Suprapubic skin (tissue), 4 donors: ENCODE data around the gene HELT. TPM values are rescaled to one million over a fixed set of nuclear protein-coding genes. Genes with fewer than 3 reads are reported as not detected.
"Not testable (repeated sequence)": the region's sequence is repeated elsewhere in the genome, so short reads cannot be mapped to it uniquely, and the experiment has no call there.

ENCODE experiments used
- DNase-seq, 2 donors: peaks; one replicate each; pipeline ENCODE4 v3.0.0-alpha.2; 2019; ENCODE audit warnings: low spot score in 2 of 2
- H3K27ac ChIP-seq: fragments of 200-600 bp; sonication (generic); one replicate; pipeline ENCODE4 v1.5.1; 2019
- H3K27me3 ChIP-seq: fragments of 200-600 bp; sonication (generic); one replicate; pipeline ENCODE4 v1.5.1; 2019
- H3K36me3 ChIP-seq: fragments of 200-600 bp; sonication (generic); one replicate; pipeline ENCODE4 v1.5.1; 2019
- H3K4me1 ChIP-seq: fragments of 200-600 bp; sonication (generic); one replicate; pipeline ENCODE4 v1.5.1; 2019
- H3K4me3 ChIP-seq: fragments of 200-600 bp; sonication (generic); one replicate; pipeline ENCODE4 v1.5.1; 2019; ENCODE audit warnings: mild to moderate bottlenecking
- H3K9me3 ChIP-seq: fragments of 200-600 bp; sonication (generic); one replicate; pipeline ENCODE4 v1.5.1; 2019
- EP300 ChIP-seq: sonication (generic); formaldehyde crosslinking; IDR thresholded peaks from one replicate; pipeline ENCODE4 v1.6.1; 2017; ENCODE audit warnings: antibody characterized with exemption
- POLR2A ChIP-seq, 2 donors: fragments of 450-650 bp; IDR thresholded peaks; one replicate each; pipeline ENCODE4 v1.6.1; 2017; ENCODE audit warnings: antibody characterized with exemption in 2 of 2, mild to moderate bottlenecking in 2 of 2, moderate library complexity in 2 of 2
- POLR2AphosphoS5 ChIP-seq, 3 donors: sonication (generic); formaldehyde crosslinking; IDR thresholded peaks; one replicate each; pipeline ENCODE4 v1.6.1; 2017; ENCODE audit warnings: antibody characterized with exemption in 3 of 3
- WGBS: methylation state at CpG from one replicate; pipeline ENCODE4 v1.1.5; 2018; 5-methylcytosine and 5-hydroxymethylcytosine counted together
- total RNA-seq, 4 donors: library from RNA; depleted of rRNA; stranded (reverse); fragments of >200 nt; gene quantifications; one replicate each; pipeline ENCODE4 v1.1.0, GENCODE V29; 2016
- TF ChIP-seq, protein P1 (sequence below), 2 donors: fragments of 200-600 bp in 1 of 2; fragments of 450-650 bp in 1 of 2; sonication (generic) in 1 of 2; IDR thresholded peaks; one replicate each; pipeline ENCODE4 v1.5.1; 2016 to 2019; ENCODE audit warnings: antibody characterized with exemption in 2 of 2, mild to moderate bottlenecking in 1 of 2, moderate library complexity in 1 of 2

HELT gene
- total RNA-seq, 4 donors from 2014 or later, result 0.53 to 1.5 (median 1.2) TPM

DNA sequence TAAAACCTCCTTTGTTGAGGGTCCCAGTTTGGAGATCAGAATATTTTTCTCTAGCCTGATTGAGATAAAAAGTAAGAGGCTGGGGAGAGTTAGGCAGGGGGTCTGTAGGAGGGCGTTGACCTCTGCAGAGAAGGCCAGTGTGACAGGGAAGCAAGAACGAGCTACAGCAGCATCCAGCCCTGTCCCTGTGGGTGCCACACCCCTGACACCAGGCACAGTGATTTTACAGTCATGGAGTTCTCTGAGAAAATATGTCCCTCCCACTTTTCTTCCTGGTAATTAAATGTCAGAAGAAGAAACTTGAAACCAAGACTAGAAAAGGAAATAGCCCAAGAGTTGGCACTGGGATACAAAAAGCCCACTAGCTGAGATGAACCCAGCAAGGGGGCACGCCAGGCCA, 25.0 kb upstream of the HELT start:
- Histone ChIP-seq H3K27me3 (peaks cover 8% of the 10 kb centered on the region), H3K27ac (no peak overlapping the region), H3K36me3 (no peaks in the 10 kb centered on the region), H3K9me3 (no peaks in the 10 kb centered on the region), H3K4me1 (peaks cover 7% of the 10 kb centered on the region), H3K4me3 (no peak overlapping the region)
- peak in 1 of 2 donors; percentile 26 for DNase-seq
- 45% methylated on average over 3 of the region's 3 CpGs for WGBS
- TF ChIP-seq, protein P1, sequence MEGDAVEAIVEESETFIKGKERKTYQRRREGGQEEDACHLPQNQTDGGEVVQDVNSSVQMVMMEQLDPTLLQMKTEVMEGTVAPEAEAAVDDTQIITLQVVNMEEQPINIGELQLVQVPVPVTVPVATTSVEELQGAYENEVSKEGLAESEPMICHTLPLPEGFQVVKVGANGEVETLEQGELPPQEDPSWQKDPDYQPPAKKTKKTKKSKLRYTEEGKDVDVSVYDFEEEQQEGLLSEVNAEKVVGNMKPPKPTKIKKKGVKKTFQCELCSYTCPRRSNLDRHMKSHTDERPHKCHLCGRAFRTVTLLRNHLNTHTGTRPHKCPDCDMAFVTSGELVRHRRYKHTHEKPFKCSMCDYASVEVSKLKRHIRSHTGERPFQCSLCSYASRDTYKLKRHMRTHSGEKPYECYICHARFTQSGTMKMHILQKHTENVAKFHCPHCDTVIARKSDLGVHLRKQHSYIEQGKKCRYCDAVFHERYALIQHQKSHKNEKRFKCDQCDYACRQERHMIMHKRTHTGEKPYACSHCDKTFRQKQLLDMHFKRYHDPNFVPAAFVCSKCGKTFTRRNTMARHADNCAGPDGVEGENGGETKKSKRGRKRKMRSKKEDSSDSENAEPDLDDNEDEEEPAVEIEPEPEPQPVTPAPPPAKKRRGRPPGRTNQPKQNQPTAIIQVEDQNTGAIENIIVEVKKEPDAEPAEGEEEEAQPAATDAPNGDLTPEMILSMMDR (IDR thresholded peaks at IDR 0.05), result no peak
- TF ChIP-seq POLR2A (IDR thresholded peaks at IDR 0.05), result no peak
- no peak for TF ChIP-seq EP300
- no peak for TF ChIP-seq POLR2AphosphoS5 (IDR thresholded peaks at IDR 0.05)

DNA sequence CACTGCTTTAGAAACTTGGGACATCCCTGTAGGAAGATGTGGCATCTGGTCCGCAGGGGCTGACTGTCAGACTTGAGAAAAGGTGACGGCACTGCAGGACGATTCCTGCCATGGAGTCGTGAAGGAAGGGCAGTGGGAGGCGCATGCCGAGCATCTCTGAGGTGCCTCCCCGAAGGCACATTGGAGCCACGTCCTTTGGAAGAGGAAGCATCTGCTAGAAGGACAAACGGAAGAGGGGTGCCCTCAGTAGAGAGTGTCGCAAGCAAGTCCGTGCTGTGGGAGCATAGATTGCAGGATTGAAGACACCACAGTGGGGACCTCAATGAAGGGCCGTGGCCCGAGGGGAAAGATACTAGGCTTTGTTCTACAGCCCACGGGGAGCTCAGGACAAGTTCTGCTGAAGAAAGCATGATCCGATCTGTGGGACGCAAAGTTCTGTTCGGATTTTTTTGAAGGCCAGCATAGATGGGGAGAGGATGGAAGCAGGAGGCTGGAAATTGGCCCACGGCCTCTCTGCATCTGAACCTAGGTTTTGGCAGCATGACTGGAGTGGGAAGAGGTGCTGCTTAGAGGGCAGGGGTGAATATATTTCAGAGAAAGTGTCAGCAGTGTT, 24.2 kb upstream of the HELT start:
- DNase-seq, result peak in 1 of 2 donors; percentile 46
- Histone ChIP-seq H3K27me3 (peaks cover 8% of the 10 kb centered on the region), H3K36me3 (no peaks in the 10 kb centered on the region), H3K4me1 (no peaks in the 10 kb centered on the region), H3K27ac (no peak overlapping the region), H3K4me3 (no peak overlapping the region), H3K9me3 (no peaks in the 10 kb centered on the region)
- 83% methylated on average over 18 of the region's 18 CpGs for WGBS
- TF ChIP-seq, protein P1 (IDR thresholded peaks at IDR 0.05), result no peak
- TF ChIP-seq EP300 (no peak), POLR2AphosphoS5 (IDR thresholded peaks at IDR 0.05) (no peak), POLR2A (IDR thresholded peaks at IDR 0.05) (no peak)

DNA sequence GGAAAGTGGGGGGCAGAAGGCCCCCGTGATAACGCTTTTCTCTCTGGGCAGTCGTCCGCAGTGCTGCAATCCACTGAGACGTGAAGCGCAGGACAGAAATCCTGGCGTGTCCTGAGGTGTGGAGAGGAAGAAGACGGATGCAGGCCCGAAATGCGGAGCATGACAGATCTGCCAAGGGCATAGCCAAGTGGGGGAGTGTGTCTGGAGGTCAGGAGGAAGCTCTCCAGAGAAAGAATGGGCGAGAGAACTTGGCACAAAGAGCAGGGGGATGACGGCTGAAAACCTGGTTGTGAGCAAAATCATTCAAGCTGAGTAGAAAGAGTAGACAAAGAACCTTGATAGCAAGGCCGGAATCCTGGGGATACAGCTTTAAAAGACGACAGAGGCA, 23.7 kb upstream of the HELT start:
- WGBS, result 81% methylated on average over 14 of the region's 14 CpGs
- Histone ChIP-seq H3K36me3 (no peaks in the 10 kb centered on the region), H3K4me3 (no peak overlapping the region), H3K4me1 (no peaks in the 10 kb centered on the region), H3K9me3 (no peaks in the 10 kb centered on the region), H3K27me3 (peaks cover 8% of the 10 kb centered on the region), H3K27ac (no peak overlapping the region)
- peak in 1 of 2 donors; percentile 36 for DNase-seq
- TF ChIP-seq, protein P1 (IDR thresholded peaks at IDR 0.05), result no peak
- TF ChIP-seq POLR2A (IDR thresholded peaks at IDR 0.05), result no peak
- TF ChIP-seq EP300, result no peak
- TF ChIP-seq POLR2AphosphoS5 (IDR thresholded peaks at IDR 0.05), result no peak

DNA sequence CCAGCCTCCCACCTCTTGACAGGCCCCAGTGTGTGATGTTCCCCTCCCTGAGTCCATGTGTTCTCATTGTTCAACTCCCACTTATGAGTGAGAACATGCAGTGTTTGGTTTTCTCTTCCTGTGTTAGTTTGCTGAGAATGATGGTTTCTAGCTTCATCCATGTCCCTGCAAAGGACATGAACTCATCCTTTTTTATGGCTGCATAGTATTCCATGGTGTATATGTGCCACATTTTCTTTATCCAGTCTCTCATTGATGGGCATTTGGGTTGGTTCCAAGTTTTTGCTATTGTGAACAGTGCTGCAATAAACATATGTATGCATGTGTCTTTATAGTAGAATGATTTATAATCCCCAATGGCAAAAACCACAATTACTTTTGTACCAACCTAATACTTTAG, 20.6 kb upstream of the HELT start:
- not testable (repeated sequence) for H3K36me3 ChIP-seq, H3K27ac ChIP-seq, H3K4me1 ChIP-seq, H3K4me3 ChIP-seq, DNase-seq, H3K27me3 ChIP-seq, H3K9me3 ChIP-seq

- Histone ChIP-seq H3K27ac (no peak overlapping the region), H3K27me3 (peaks cover 9% of the 10 kb centered on the region), H3K9me3 (no peaks in the 10 kb centered on the region), H3K36me3 (no peaks in the 10 kb centered on the region), H3K4me3 (no peak overlapping the region), H3K4me1 (peaks cover 11% of the 10 kb centered on the region)
- DNase-seq, result no peak
- TF ChIP-seq POLR2A (IDR thresholded peaks at IDR 0.05) (no peak), POLR2AphosphoS5 (IDR thresholded peaks at IDR 0.05) (no peak)
- 83% methylated on average over 10 of the region's 11 CpGs for WGBS
Observed at GRCh38 chr4:185002784-185003183, 15.5 kb upstream of the HELT start.

GRCh38 chr4:185003596-185004351, 14.5 kb upstream of the HELT start:
- 91% methylated on average over 19 of the region's 19 CpGs for WGBS
- TF ChIP-seq POLR2A (IDR thresholded peaks at IDR 0.05) (no peak), POLR2AphosphoS5 (IDR thresholded peaks at IDR 0.05) (no peak)
- TF ChIP-seq, protein P1 (IDR thresholded peaks at IDR 0.05), result no peak
- Histone ChIP-seq H3K36me3 (no peaks in the 10 kb centered on the region), H3K4me1 (peaks cover 11% of the 10 kb centered on the region), H3K27ac (no peak overlapping the region), H3K27me3 (peaks cover 19% of the 10 kb centered on the region), H3K9me3 (no peaks in the 10 kb centered on the region), H3K4me3 (no peak overlapping the region)
- no peak for DNase-seq
